HEK293 (cell line): ENCODE measurements around the gene MED6.

ENCODE experiments used
- EGR2 ChIP-seq: fragments of 450-650 bp; formaldehyde crosslinking; IDR thresholded peaks from 2 replicates; pipeline ENCODE4 v1.5.1; 2016; ENCODE audit warnings: low read depth, missing biosample characterization, missing genetic modification characterization
- GLI4 ChIP-seq: fragments of 450-650 bp; formaldehyde crosslinking; IDR thresholded peaks from 2 replicates; pipeline ENCODE4 v1.5.1; 2016; ENCODE audit warnings: missing biosample characterization, missing genetic modification characterization
- GLIS2 ChIP-seq: fragments of 450-650 bp; formaldehyde crosslinking; IDR thresholded peaks from 2 replicates; pipeline ENCODE4 v1.5.1; 2016; ENCODE audit warnings: missing biosample characterization, missing genetic modification characterization
- HIC1 ChIP-seq: fragments of 450-650 bp; formaldehyde crosslinking; IDR thresholded peaks from 2 replicates; pipeline ENCODE4 v1.5.1; 2016; ENCODE audit warnings: missing biosample characterization, missing genetic modification characterization
- INSM2 ChIP-seq: fragments of 450-650 bp; formaldehyde crosslinking; IDR thresholded peaks from 2 replicates; pipeline ENCODE4 v1.5.1; 2016; ENCODE audit warnings: missing biosample characterization, missing genetic modification characterization
- KLF16 ChIP-seq: fragments of 450-650 bp; formaldehyde crosslinking; IDR thresholded peaks from 2 replicates; pipeline ENCODE4 v1.5.1; 2017; ENCODE audit warnings: missing biosample characterization, missing genetic modification characterization
- KLF9 ChIP-seq: fragments of 450-650 bp; formaldehyde crosslinking; IDR thresholded peaks from 2 replicates; pipeline ENCODE4 v1.5.1; 2016; ENCODE audit warnings: missing biosample characterization, missing genetic modification characterization, low read depth
- MZF1 ChIP-seq: fragments of 450-650 bp; formaldehyde crosslinking; IDR thresholded peaks from 2 replicates; pipeline ENCODE4 v1.5.1; 2017; ENCODE audit warnings: missing biosample characterization, missing genetic modification characterization, borderline replicate concordance
- PRDM10 ChIP-seq: fragments of 450-650 bp; formaldehyde crosslinking; IDR thresholded peaks from 2 replicates; pipeline ENCODE4 v1.5.1; 2016; ENCODE audit warnings: missing biosample characterization, missing genetic modification characterization
- REPIN1 ChIP-seq: fragments of 450-650 bp; formaldehyde crosslinking; IDR thresholded peaks from 2 replicates; pipeline ENCODE4 v1.5.1; 2017; ENCODE audit warnings: missing biosample characterization, missing genetic modification characterization, low read depth
- TRIM28 ChIP-seq: IDR thresholded peaks from 2 replicates; pipeline ENCODE4 v1.6.1; 2011; ENCODE audit warnings: low read length, control low read depth, borderline replicate concordance
- ZFP37 ChIP-seq: fragments of 450-650 bp; formaldehyde crosslinking; IDR thresholded peaks from 2 replicates; pipeline ENCODE4 v1.5.1; 2016; ENCODE audit warnings: missing biosample characterization, missing genetic modification characterization
- ZIC2 ChIP-seq: fragments of 450-650 bp; formaldehyde crosslinking; IDR thresholded peaks from 2 replicates; pipeline ENCODE4 v1.5.1; 2016; ENCODE audit warnings: missing biosample characterization, missing genetic modification characterization
- ZNF133 ChIP-seq: fragments of 450-650 bp; formaldehyde crosslinking; IDR thresholded peaks from 2 replicates; pipeline ENCODE4 v1.5.1; 2016; ENCODE audit warnings: missing biosample characterization, missing genetic modification characterization
- ZNF138 ChIP-seq: fragments of 450-650 bp; formaldehyde crosslinking; IDR thresholded peaks from 2 replicates; pipeline ENCODE4 v1.5.1; 2016; ENCODE audit warnings: missing biosample characterization, missing genetic modification characterization, borderline replicate concordance
- ZNF155 ChIP-seq: fragments of 450-650 bp; formaldehyde crosslinking; IDR thresholded peaks from 2 replicates; pipeline ENCODE4 v1.5.1; 2016; ENCODE audit warnings: missing biosample characterization, missing genetic modification characterization
- ZNF221 ChIP-seq: fragments of 450-650 bp; formaldehyde crosslinking; IDR thresholded peaks from 2 replicates; pipeline ENCODE4 v1.5.1; 2017; ENCODE audit warnings: missing biosample characterization, missing genetic modification characterization, borderline replicate concordance
- ZNF24 ChIP-seq: fragments of 450-650 bp; formaldehyde crosslinking; IDR thresholded peaks from 2 replicates; pipeline ENCODE4 v1.5.1; 2016; ENCODE audit warnings: missing biosample characterization, missing genetic modification characterization
- ZNF266 ChIP-seq: fragments of 450-650 bp; formaldehyde crosslinking; IDR thresholded peaks from 2 replicates; pipeline ENCODE4 v1.5.1; 2016; ENCODE audit warnings: missing biosample characterization, missing genetic modification characterization, low read depth
- ZNF292 ChIP-seq: fragments of 450-650 bp; formaldehyde crosslinking; IDR thresholded peaks from 2 replicates; pipeline ENCODE4 v1.5.1; 2016; ENCODE audit warnings: low read depth, missing biosample characterization, missing genetic modification characterization, borderline replicate concordance
- ZNF311 ChIP-seq: fragments of 450-650 bp; formaldehyde crosslinking; IDR thresholded peaks from 2 replicates; pipeline ENCODE4 v1.5.1; 2017; ENCODE audit warnings: missing biosample characterization, missing genetic modification characterization, borderline replicate concordance
- ZNF335 ChIP-seq: fragments of 450-650 bp; formaldehyde crosslinking; conservative IDR thresholded peaks from 2 replicates; pipeline ENCODE4 v1.5.1; 2016; ENCODE audit warnings: missing biosample characterization, missing genetic modification characterization
- ZNF37A ChIP-seq: fragments of 450-650 bp; IDR thresholded peaks from 2 replicates; pipeline ENCODE4 v1.5.1; 2018; ENCODE audit warnings: missing biosample characterization, missing genetic modification characterization
- ZNF416 ChIP-seq: fragments of 450-650 bp; formaldehyde crosslinking; IDR thresholded peaks from 2 replicates; pipeline ENCODE4 v1.5.1; 2016; ENCODE audit warnings: missing biosample characterization, missing genetic modification characterization
- ZNF530 ChIP-seq: fragments of 450-650 bp; formaldehyde crosslinking; IDR thresholded peaks from 2 replicates; pipeline ENCODE4 v1.5.1; 2016; ENCODE audit warnings: low read depth, missing biosample characterization, missing genetic modification characterization
- ZNF561 ChIP-seq: fragments of 450-650 bp; IDR thresholded peaks from 2 replicates; pipeline ENCODE4 v1.5.1; 2018; ENCODE audit warnings: missing biosample characterization, missing genetic modification characterization, borderline replicate concordance
- ZNF660 ChIP-seq: fragments of 450-650 bp; IDR thresholded peaks from 2 replicates; pipeline ENCODE4 v1.5.1; 2018; ENCODE audit warnings: missing biosample characterization, mild to moderate bottlenecking, missing genetic modification characterization
- ZNF664 ChIP-seq: fragments of 450-650 bp; formaldehyde crosslinking; IDR thresholded peaks from 2 replicates; pipeline ENCODE4 v1.5.1; 2016; ENCODE audit warnings: missing biosample characterization, missing genetic modification characterization
- ZSCAN23 ChIP-seq: fragments of 450-650 bp; formaldehyde crosslinking; IDR thresholded peaks from 2 replicates; pipeline ENCODE4 v1.5.1; 2016; ENCODE audit warnings: missing biosample characterization, missing genetic modification characterization
- ZXDB ChIP-seq: fragments of 450-650 bp; formaldehyde crosslinking; IDR thresholded peaks from 2 replicates; pipeline ENCODE4 v1.5.1; 2016; ENCODE audit warnings: missing biosample characterization, missing genetic modification characterization
- TF ChIP-seq, protein P1 (sequence below): fragments of 450-650 bp; formaldehyde crosslinking; IDR thresholded peaks from 2 replicates; pipeline ENCODE4 v1.5.1; 2016; ENCODE audit warnings: missing biosample characterization, missing genetic modification characterization

MED6 gene

GRCh38 chr14:70642303-70643235, 42.1 kb upstream of the MED6 start (continued):
- TF ChIP-seq PRDM10 (tag by site-specific recombination) (peak; percentile 96), ZNF133 (tag by site-specific recombination) (no peak), ZNF561 (tag by site-specific recombination) (no peak), ZNF664 (tag by site-specific recombination) (no peak), ZNF416 (tag by site-specific recombination) (no peak), GLIS2 (tag by site-specific recombination) (peak; percentile 79), ZNF24 (no peak), ZNF221 (no peak), ZNF660 (tag by site-specific recombination) (no peak), ZNF530 (no peak), TRIM28 (no peak), EGR2 (tag by site-specific recombination) (no peak), HIC1 (tag by site-specific recombination) (no peak), ZNF155 (tag by site-specific recombination) (no peak), MZF1 (tag by site-specific recombination) (no peak), ZNF335 (tag by site-specific recombination) (peak; percentile 69), ZNF311 (tag by site-specific recombination) (no peak), ZFP37 (tag by site-specific recombination) (no peak), KLF16 (tag by site-specific recombination) (0 out of 2 replicates have a peak, but pooled peaks have one; percentile 22), ZNF266 (tag by site-specific recombination) (no peak), REPIN1 (tag by site-specific recombination) (no peak), GLI4 (no peak), KLF9 (tag by site-specific recombination) (peak; percentile 47; the same call in 1 of the 2 replicates), ZSCAN23 (tag by site-specific recombination) (no peak), INSM2 (tag by site-specific recombination) (no peak), ZXDB (0 out of 2 replicates have a peak, but pooled peaks have one; percentile 17), ZNF138 (tag by site-specific recombination) (no peak), ZNF37A (tag by site-specific recombination) (no peak), ZNF292 (tag by site-specific recombination) (no peak), ZIC2 (tag by site-specific recombination) (peak; percentile 84)
- TF ChIP-seq, protein P1, sequence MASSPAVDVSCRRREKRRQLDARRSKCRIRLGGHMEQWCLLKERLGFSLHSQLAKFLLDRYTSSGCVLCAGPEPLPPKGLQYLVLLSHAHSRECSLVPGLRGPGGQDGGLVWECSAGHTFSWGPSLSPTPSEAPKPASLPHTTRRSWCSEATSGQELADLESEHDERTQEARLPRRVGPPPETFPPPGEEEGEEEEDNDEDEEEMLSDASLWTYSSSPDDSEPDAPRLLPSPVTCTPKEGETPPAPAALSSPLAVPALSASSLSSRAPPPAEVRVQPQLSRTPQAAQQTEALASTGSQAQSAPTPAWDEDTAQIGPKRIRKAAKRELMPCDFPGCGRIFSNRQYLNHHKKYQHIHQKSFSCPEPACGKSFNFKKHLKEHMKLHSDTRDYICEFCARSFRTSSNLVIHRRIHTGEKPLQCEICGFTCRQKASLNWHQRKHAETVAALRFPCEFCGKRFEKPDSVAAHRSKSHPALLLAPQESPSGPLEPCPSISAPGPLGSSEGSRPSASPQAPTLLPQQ (tag by site-specific recombination), result peak; percentile 80
